Esophagus squamous epithelium (tissue), 4 donors: ENCODE data around the gene AGAP5.

ENCODE experiments used
- CTCF ChIP-seq, 6 experiments: fragments of 450-650 bp in 4 of 6; fragments of 200-600 bp in 2 of 6; sonication (generic) in 2 of 6; IDR thresholded peaks; one replicate each; pipeline ENCODE4 v1.5.1; 2016 to 2019; ENCODE audit warnings: antibody characterized with exemption in 6 of 6, mild to moderate bottlenecking in 4 of 6, moderate library complexity in 4 of 6
- POLR2A ChIP-seq, 4 donors: fragments of 450-650 bp; IDR thresholded peaks; one replicate each; pipeline ENCODE4 v1.6.1; 2017; ENCODE audit warnings: antibody characterized with exemption in 4 of 4, mild to moderate bottlenecking in 4 of 4, moderate library complexity in 3 of 4

- no peak for TF ChIP-seq POLR2A (IDR thresholded peaks at IDR 0.05)
- no peak for TF ChIP-seq CTCF (IDR thresholded peaks at IDR 0.05)
These were observed 44.5 kb upstream of the AGAP5 start for GRCh38 chr10:73742454-73742734.
